Measurements from ENCODE around the gene ZFR. TPM values are rescaled to one million over a fixed set of nuclear protein-coding genes. Genes with fewer than 3 reads are reported as not detected.

The ZFR gene
- polyA plus RNA-seq, 3 donors, result 29.8 to 81.8 (median 62.3) TPM

GRCh38 chr5:32352685-32353084, 91.9 kb downstream of the ZFR start:
- Mint-ChIP-seq H3K4me1 (peaks cover 5% of the 10 kb centered on the region), H3K27ac (peak overlapping the region in 4 of 7 donors; percentile 26 to 86 (median 68)), H3K4me3 (no peak overlapping the region), H3K36me3 (peaks cover 29 to 38% of the 10 kb centered on the region in 2 donors), H3K9me3 (peaks cover 2 to 12% (median 5%) of the 10 kb centered on the region in 7 donors), H3K27me3 (ENCODE audit: low read depth in 3 of 3) (peaks cover 0 to 2% (median 2%) of the 10 kb centered on the region in 3 donors)
- no peak overlapping the region for H3K4me3 ChIP-seq (replicated peaks in 1 of 3; ENCODE audit: low read depth in 2 of 3, low read length in 3 of 3)
- no peak for TF ChIP-seq CTCF (IDR thresholded peaks at IDR 0.05)
- no peak overlapping the region for H3K4me2 ChIP-seq (replicated peaks; ENCODE audit: extremely low read depth, low read length, poor library complexity, severe bottlenecking)
- peak overlapping the region in 1 of 2 donors; percentile 51 for H3K27ac ChIP-seq (ENCODE audit: low read depth in 1 of 2, low read length in 2 of 2)
- H3K9me3 ChIP-seq (replicated peaks in 1 of 2; ENCODE audit: control insufficient read depth in 1 of 2, insufficient read depth in 1 of 2, low read length in 2 of 2), result peaks cover 0 to 4% of the 10 kb centered on the region in 2 donors
- no peak overlapping the region for H3K9ac ChIP-seq (ENCODE audit: insufficient read depth, low read length, poor library complexity, severe bottlenecking)
- H4K20me1 ChIP-seq (ENCODE audit: insufficient read depth, low read length), result no peaks in the 10 kb centered on the region
- intact Hi-C loops (cut with micrococcal nuclease), result no loop called here
- H2AFZ ChIP-seq (ENCODE audit: insufficient read depth, low read depth, low read length, poor library complexity, severe bottlenecking), result no peak overlapping the region
- no peaks in the 10 kb centered on the region for H3K79me2 ChIP-seq (ENCODE audit: insufficient read depth, low read length)
- no peak for DNase-seq
- no peaks in the 10 kb centered on the region for H3K27me3 ChIP-seq (ENCODE audit: control insufficient read depth in 2 of 2, insufficient read depth in 2 of 2, low read length in 2 of 2)
- H3K36me3 ChIP-seq (replicated peaks in 1 of 2; ENCODE audit: control insufficient read depth in 1 of 2, insufficient read depth in 2 of 2, low read length in 2 of 2), result peaks cover 22 to 51% of the 10 kb centered on the region in 2 donors
- H3K4me1 ChIP-seq (ENCODE audit: control insufficient read depth in 1 of 2, insufficient read depth in 2 of 2, low read length in 2 of 2), result peaks cover 0 to 5% of the 10 kb centered on the region in 2 donors
- 79% methylated on average over 3 of the region's 8 CpGs for WGBS (ENCODE audit: insufficient coverage)

GRCh38 chr5:32346869-32347268, 97.7 kb downstream of the ZFR start:
- no peak overlapping the region for H3K27ac ChIP-seq (ENCODE audit: low read depth in 1 of 2, low read length in 2 of 2)
- H3K9me3 ChIP-seq (replicated peaks in 1 of 2; ENCODE audit: control insufficient read depth in 1 of 2, insufficient read depth in 1 of 2, low read length in 2 of 2), result peaks cover 6 to 7% of the 10 kb centered on the region in 2 donors
- Mint-ChIP-seq H3K27ac (no peak overlapping the region), H3K27me3 (ENCODE audit: low read depth in 3 of 3) (peaks cover 0 to 2% (median 2%) of the 10 kb centered on the region in 3 donors), H3K9me3 (peaks cover 8 to 45% (median 30%) of the 10 kb centered on the region in 7 donors), H3K36me3 (peaks cover 0 to 2% of the 10 kb centered on the region in 2 donors), H3K4me3 (no peak overlapping the region), H3K4me1 (no peaks in the 10 kb centered on the region)
- no peaks in the 10 kb centered on the region for H3K79me2 ChIP-seq (ENCODE audit: insufficient read depth, low read length)
- intact Hi-C loops (cut with micrococcal nuclease), result no loop called here
- TF ChIP-seq CTCF (IDR thresholded peaks at IDR 0.05), result no peak
- no peak overlapping the region for H2AFZ ChIP-seq (ENCODE audit: insufficient read depth, low read depth, low read length, poor library complexity, severe bottlenecking)
- WGBS (ENCODE audit: insufficient coverage), result no CpG with 5 or more reads among the region's 2 CpGs
- no peaks in the 10 kb centered on the region for H3K36me3 ChIP-seq (replicated peaks in 1 of 2; ENCODE audit: control insufficient read depth in 1 of 2, insufficient read depth in 2 of 2, low read length in 2 of 2)
- no peaks in the 10 kb centered on the region for H3K4me1 ChIP-seq (ENCODE audit: control insufficient read depth in 1 of 2, insufficient read depth in 2 of 2, low read length in 2 of 2)
- no peak for DNase-seq
- no peaks in the 10 kb centered on the region for H4K20me1 ChIP-seq (ENCODE audit: insufficient read depth, low read length)
- no peak overlapping the region for H3K4me3 ChIP-seq (replicated peaks in 1 of 3; ENCODE audit: low read depth in 2 of 3, low read length in 3 of 3)
- no peak overlapping the region for H3K9ac ChIP-seq (ENCODE audit: insufficient read depth, low read length, poor library complexity, severe bottlenecking)
- no peaks in the 10 kb centered on the region for H3K27me3 ChIP-seq (ENCODE audit: control insufficient read depth in 2 of 2, insufficient read depth in 2 of 2, low read length in 2 of 2)
- no peak overlapping the region for H3K4me2 ChIP-seq (replicated peaks; ENCODE audit: extremely low read depth, low read length, poor library complexity, severe bottlenecking)

All from CD14-positive monocyte (primary cell).